CD8-positive, alpha-beta memory T cell (primary cell): ENCODE results near the gene MGLL. TPM values are rescaled to one million over a fixed set of nuclear protein-coding genes. Genes with fewer than 3 reads are reported as not detected.
A peak's percentile ranks its signal among the peaks of the same experiment; 100 is the strongest.

Source experiments
- CTCF ChIA-PET: fragments of 350-600 bp; sonication (Branson Sonifier 250); formaldehyde crosslinking; loops from one replicate; lab custom pipeline; 2021; ENCODE audit warnings: antibody characterized with exemption; lab: Charles Lee
- POLR2A ChIA-PET: fragments of 350-600 bp; sonication (Branson Sonifier 250); formaldehyde crosslinking; loops from one replicate; lab custom pipeline; 2021; ENCODE audit warnings: antibody characterized with exemption; lab: Charles Lee
- DNase-seq, 5 donors: peaks; one replicate each; pipeline versions ENCODE4 v3.0.0 to v3.0.0-alpha.2; 2020 to 2022; ENCODE audit warnings: mixed read lengths in 1 of 5
- H3K27ac ChIP-seq: one replicate; pipeline ENCODE4 v1.7.0; 2013; ENCODE audit warnings: low read depth, mild to moderate bottlenecking, low read length, moderate library complexity
- H3K27me3 ChIP-seq: 2 replicates; pipeline ENCODE4 v1.7.0; 2013; ENCODE audit warnings: low read length, mild to moderate bottlenecking; ENCODE audit not compliant: insufficient read depth, poor library complexity, severe bottlenecking
- H3K36me3 ChIP-seq: 2 replicates; pipeline ENCODE4 v1.7.0; 2013; ENCODE audit warnings: mild to moderate bottlenecking, low read length, moderate library complexity; ENCODE audit not compliant: insufficient read depth
- H3K4me1 ChIP-seq: 2 replicates; pipeline ENCODE4 v1.7.0; 2013; ENCODE audit warnings: mild to moderate bottlenecking, low read length, moderate library complexity; ENCODE audit not compliant: insufficient read depth
- H3K4me3 ChIP-seq: 2 replicates; pipeline ENCODE4 v1.7.0; 2013; ENCODE audit warnings: mild to moderate bottlenecking, low read length
- H3K9me3 ChIP-seq: 2 replicates; pipeline ENCODE4 v1.7.0; 2013; ENCODE audit warnings: mild to moderate bottlenecking, low read length
- H3K27ac Mint-ChIP-seq, 8 donors: one replicate each; pipeline ENCODE4 v1.8.0; 2020 to 2021; ENCODE audit warnings: mixed read lengths in 8 of 8, mild to moderate bottlenecking in 6 of 8, inconsistent platforms in 3 of 8, moderate library complexity in 3 of 8
- H3K27me3 Mint-ChIP-seq, 2 donors: one replicate each; pipeline ENCODE4 v1.8.0; 2020 to 2021; ENCODE audit warnings: mixed read lengths in 2 of 2, mild to moderate bottlenecking in 1 of 2, moderate library complexity in 1 of 2
- H3K36me3 Mint-ChIP-seq, 3 donors: one replicate each; pipeline ENCODE4 v1.8.0; 2020 to 2021; ENCODE audit warnings: mixed read lengths in 3 of 3, inconsistent platforms in 1 of 3, mild to moderate bottlenecking in 1 of 3
- H3K4me1 Mint-ChIP-seq, 3 donors: one replicate each; pipeline ENCODE4 v1.8.0; 2020 to 2021; ENCODE audit warnings: mixed read lengths in 3 of 3, inconsistent platforms in 1 of 3, mild to moderate bottlenecking in 1 of 3
- H3K4me3 Mint-ChIP-seq, 7 donors: one replicate each; pipeline ENCODE4 v1.8.0; 2020 to 2021; ENCODE audit warnings: mixed read lengths in 7 of 7, mild to moderate bottlenecking in 6 of 7, moderate library complexity in 4 of 7, inconsistent platforms in 2 of 7
- H3K9me3 Mint-ChIP-seq, 5 donors: one replicate each; pipeline ENCODE4 v1.8.0; 2020 to 2022; ENCODE audit warnings: mixed read lengths in 5 of 5, mild to moderate bottlenecking in 3 of 5, moderate library complexity in 2 of 5, inconsistent platforms in 1 of 5
- polyA plus RNA-seq: library from polyadenylated mRNA; unstranded; fragments of 300-500 nt; fragmentation: Illumina TruSeq; gene quantifications from one replicate; pipeline ENCODE4 v1.2.3, GENCODE V29; 2021
- total RNA-seq, 2 experiments: library from RNA; stranded (reverse); gene quantifications; one replicate each; pipeline ENCODE4 v1.2.3, GENCODE V29; 2021

Gene MGLL
- total and polyA plus RNA-seq, 3 experiments from 2014 or later, result 3.0 to 5.9 (median 5.3) TPM

- no peaks in the 10 kb centered on the region for H3K4me1 ChIP-seq
- Mint-ChIP-seq H3K27me3 (no peaks in the 10 kb centered on the region), H3K4me1 (no peaks in the 10 kb centered on the region), H3K9me3 (no peaks in the 10 kb centered on the region), H3K4me3 (no peak overlapping the region), H3K36me3 (no peaks in the 10 kb centered on the region), H3K27ac (no peak overlapping the region)
- H3K4me3 ChIP-seq, result no peak overlapping the region
- ChIA-PET POLR2A (no interaction called here), CTCF (no interaction called here)
- H3K9me3 ChIP-seq, result no peaks in the 10 kb centered on the region
- H3K36me3 ChIP-seq, result no peaks in the 10 kb centered on the region
- H3K27me3 ChIP-seq, result no peaks in the 10 kb centered on the region
- H3K27ac ChIP-seq, result no peak overlapping the region
- DNase-seq, result no peak
Observed at GRCh38 chr3:127747751-127748521, 74.4 kb downstream of the MGLL start.

GRCh38 chr3:127747066-127747465 is 75.2 kb downstream of the MGLL start:
- Histone ChIP-seq H3K4me1 (no peaks in the 10 kb centered on the region), H3K4me3 (no peak overlapping the region), H3K36me3 (no peaks in the 10 kb centered on the region), H3K9me3 (no peaks in the 10 kb centered on the region), H3K27me3 (no peaks in the 10 kb centered on the region), H3K27ac (no peak overlapping the region)
- H3K4me3 Mint-ChIP-seq, result no peak overlapping the region
- no peaks in the 10 kb centered on the region for H3K36me3 Mint-ChIP-seq
- no peaks in the 10 kb centered on the region for H3K9me3 Mint-ChIP-seq
- ChIA-PET POLR2A (no interaction called here), CTCF (interaction anchor here (1.0 kb wide), 1 partner anchor 14 kb away, joined by 3 read pairs; no protein-coding TSS in a partner anchor)
- no peak for DNase-seq
- H3K4me1 Mint-ChIP-seq, result no peaks in the 10 kb centered on the region
- H3K27me3 Mint-ChIP-seq, result no peaks in the 10 kb centered on the region
- H3K27ac Mint-ChIP-seq, result no peak overlapping the region

DNA sequence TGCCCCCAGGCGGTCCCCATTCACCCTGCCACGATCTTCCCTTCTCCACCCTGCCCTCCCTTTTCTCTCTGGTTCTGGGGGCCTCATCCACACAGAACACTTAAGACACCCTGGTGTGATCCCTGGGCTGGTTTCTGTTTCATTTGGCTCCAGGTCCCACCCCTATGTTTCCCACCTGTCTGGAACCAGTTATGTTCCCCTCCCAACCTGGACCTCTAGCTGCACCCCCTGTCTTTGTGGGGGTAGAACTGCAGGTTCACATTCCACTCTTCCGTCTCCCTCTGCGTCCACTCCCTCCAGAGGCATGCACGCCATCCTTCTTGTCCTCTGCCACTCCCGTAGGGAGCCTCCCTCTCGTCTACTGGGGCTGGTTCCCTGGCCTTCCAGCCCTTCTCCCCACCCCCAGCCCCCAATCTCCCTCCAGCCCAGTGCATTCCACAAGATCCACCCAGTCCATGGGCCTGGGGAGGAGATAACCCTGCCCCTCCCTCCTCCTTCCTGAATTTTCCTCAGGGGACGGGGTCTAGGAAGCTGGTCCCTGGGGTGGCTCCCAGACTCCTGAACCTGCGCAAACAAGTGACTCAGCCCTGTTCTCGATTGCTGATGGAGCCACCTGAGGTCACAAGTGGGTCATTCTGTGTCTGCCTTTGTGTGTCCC is 75.8 kb downstream of the MGLL start:
- Mint-ChIP-seq H3K9me3 (no peaks in the 10 kb centered on the region), H3K27me3 (no peaks in the 10 kb centered on the region), H3K27ac (no peak overlapping the region), H3K4me3 (no peak overlapping the region), H3K36me3 (no peaks in the 10 kb centered on the region), H3K4me1 (no peaks in the 10 kb centered on the region)
- H3K27ac ChIP-seq, result no peak overlapping the region
- H3K4me3 ChIP-seq, result no peak overlapping the region
- no peaks in the 10 kb centered on the region for H3K9me3 ChIP-seq
- no peaks in the 10 kb centered on the region for H3K4me1 ChIP-seq
- ChIA-PET CTCF (interaction anchor here (1.0 kb wide), 1 partner anchor 14 kb away, joined by 3 read pairs; no protein-coding TSS in a partner anchor), POLR2A (no interaction called here)
- no peak for DNase-seq
- no peaks in the 10 kb centered on the region for H3K27me3 ChIP-seq
- H3K36me3 ChIP-seq, result no peaks in the 10 kb centered on the region

DNA sequence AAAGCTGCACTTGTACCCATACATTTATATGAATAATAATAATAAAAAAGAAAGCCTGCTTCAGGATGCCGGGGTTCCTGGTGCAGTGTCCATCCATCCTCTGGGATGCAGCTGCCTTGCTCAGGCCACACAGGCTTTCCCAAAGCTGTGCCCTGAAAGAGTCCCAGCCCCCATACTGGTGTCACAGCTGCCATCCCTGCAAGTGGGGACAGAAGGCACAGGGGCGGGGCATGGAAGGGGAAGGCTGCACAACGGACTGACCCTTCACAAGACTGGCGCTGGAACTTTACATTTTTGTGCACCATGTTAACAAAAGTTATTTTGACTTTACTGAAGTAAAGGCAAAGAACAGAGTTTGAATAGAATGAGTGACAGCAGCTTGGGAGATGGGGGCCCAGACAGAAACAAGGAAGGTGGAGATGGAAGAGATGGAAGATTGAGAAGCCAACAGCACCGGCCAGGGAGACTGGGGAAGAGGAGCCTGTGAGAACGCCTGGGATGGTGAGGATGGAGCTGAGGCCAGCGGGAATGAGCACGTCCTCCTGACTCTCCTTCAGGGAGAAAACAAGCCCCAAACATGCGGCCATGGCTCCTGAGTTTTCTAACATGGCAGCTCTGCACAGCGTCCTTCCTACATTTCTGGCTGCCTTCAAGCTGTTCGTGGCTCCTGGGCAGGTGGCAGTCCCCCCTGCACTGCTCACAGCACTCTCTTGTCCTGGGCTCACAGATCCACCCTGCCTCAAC is 76.5 kb downstream of the MGLL start:
- H3K4me3 Mint-ChIP-seq, result no peak overlapping the region
- no peaks in the 10 kb centered on the region for H3K27me3 ChIP-seq
- no peaks in the 10 kb centered on the region for H3K36me3 ChIP-seq
- no peaks in the 10 kb centered on the region for H3K36me3 Mint-ChIP-seq
- no peaks in the 10 kb centered on the region for H3K4me1 ChIP-seq
- CTCF ChIA-PET, result no interaction called here
- H3K27ac ChIP-seq, result no peak overlapping the region
- no peaks in the 10 kb centered on the region for H3K27me3 Mint-ChIP-seq
- POLR2A ChIA-PET, result no interaction called here
- H3K4me3 ChIP-seq, result no peak overlapping the region
- no peak for DNase-seq
- no peaks in the 10 kb centered on the region for H3K9me3 ChIP-seq
- H3K9me3 Mint-ChIP-seq, result no peaks in the 10 kb centered on the region
- H3K27ac Mint-ChIP-seq, result peak overlapping the region in 1 of 8 donors; percentile 4
- H3K4me1 Mint-ChIP-seq, result no peaks in the 10 kb centered on the region

GRCh38 chr3:127744875-127745274 is 77.4 kb downstream of the MGLL start:
- Histone ChIP-seq H3K36me3 (no peaks in the 10 kb centered on the region), H3K27ac (no peak overlapping the region), H3K27me3 (no peaks in the 10 kb centered on the region), H3K9me3 (no peaks in the 10 kb centered on the region), H3K4me3 (no peak overlapping the region), H3K4me1 (no peaks in the 10 kb centered on the region)
- Mint-ChIP-seq H3K9me3 (no peaks in the 10 kb centered on the region), H3K27ac (no peak overlapping the region), H3K4me3 (no peak overlapping the region), H3K4me1 (no peaks in the 10 kb centered on the region), H3K27me3 (no peaks in the 10 kb centered on the region), H3K36me3 (no peaks in the 10 kb centered on the region)
- DNase-seq, result no peak
- POLR2A ChIA-PET, result no interaction called here
- CTCF ChIA-PET, result no interaction called here

DNA sequence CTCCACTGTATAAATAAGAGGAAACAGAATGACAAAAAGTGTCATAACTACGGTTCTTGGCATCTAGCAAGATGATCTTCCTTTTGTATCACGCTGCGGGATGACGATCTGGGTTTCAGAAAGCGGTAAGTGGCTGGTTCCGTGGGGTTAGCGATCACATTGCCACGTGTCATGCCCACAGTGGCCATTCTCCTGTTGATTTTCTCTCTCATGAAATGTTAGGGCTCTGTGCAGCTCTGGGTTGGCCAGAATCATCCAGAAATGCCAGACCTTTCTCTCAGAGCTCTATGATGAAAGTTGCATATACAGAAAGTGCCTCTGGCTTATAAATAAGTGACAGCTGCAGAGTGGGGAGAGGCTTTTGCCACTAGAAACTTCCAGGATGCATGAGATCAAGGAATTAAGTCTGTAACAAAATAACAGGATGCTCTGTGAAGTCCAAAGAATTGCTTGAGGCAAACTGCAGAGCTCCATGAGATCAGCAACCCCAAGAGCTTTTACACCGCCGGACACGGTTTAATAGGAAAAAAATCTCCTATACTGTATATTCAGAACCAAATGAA is 78.0 kb downstream of the MGLL start:
- DNase-seq, result no peak
- Mint-ChIP-seq H3K27me3 (no peaks in the 10 kb centered on the region), H3K9me3 (no peaks in the 10 kb centered on the region), H3K4me1 (no peaks in the 10 kb centered on the region), H3K4me3 (no peak overlapping the region), H3K36me3 (no peaks in the 10 kb centered on the region), H3K27ac (no peak overlapping the region)
- CTCF ChIA-PET, result no interaction called here
- POLR2A ChIA-PET, result no interaction called here
- Histone ChIP-seq H3K27ac (no peak overlapping the region), H3K27me3 (no peaks in the 10 kb centered on the region), H3K4me3 (no peak overlapping the region), H3K9me3 (no peaks in the 10 kb centered on the region), H3K4me1 (no peaks in the 10 kb centered on the region), H3K36me3 (no peaks in the 10 kb centered on the region)

- H3K27me3 ChIP-seq, result no peaks in the 10 kb centered on the region
- ChIA-PET POLR2A (no interaction called here), CTCF (interaction anchor here (0.8 kb wide), 1 partner anchor 48 kb away, joined by 3 read pairs; no protein-coding TSS in a partner anchor)
- no peak for DNase-seq
- H3K27ac ChIP-seq, result no peak overlapping the region
- no peaks in the 10 kb centered on the region for H3K36me3 Mint-ChIP-seq
- H3K4me3 Mint-ChIP-seq, result no peak overlapping the region
- H3K4me1 ChIP-seq, result no peaks in the 10 kb centered on the region
- no peaks in the 10 kb centered on the region for H3K9me3 Mint-ChIP-seq
- H3K4me1 Mint-ChIP-seq, result no peaks in the 10 kb centered on the region
- H3K36me3 ChIP-seq, result no peaks in the 10 kb centered on the region
- no peaks in the 10 kb centered on the region for H3K27me3 Mint-ChIP-seq
- H3K4me3 ChIP-seq, result no peak overlapping the region
- H3K27ac Mint-ChIP-seq, result no peak overlapping the region
- no peaks in the 10 kb centered on the region for H3K9me3 ChIP-seq
Observed at GRCh38 chr3:127743351-127744252, 78.7 kb downstream of the MGLL start.
